Cardiac muscle cell (in vitro differentiated cells and primary cell): ENCODE measurements around the gene LIMS1. TPM values are rescaled to one million over a fixed set of nuclear protein-coding genes. Genes with fewer than 3 reads are reported as not detected.

ENCODE experiments used
- DNase-seq, 2 donors: peaks; one replicate each; pipeline versions ENCODE4 v3.0.0 to v3.0.0-alpha.2; 2010 to 2017; ENCODE audit warnings: low read depth in 1 of 2, low spot score in 1 of 2
- H3K27ac ChIP-seq: fragments of 200-600 bp; sonication (generic); 2 replicates; pipeline ENCODE4 v1.5.1; 2016
- H3K27me3 ChIP-seq: fragments of 200-600 bp; sonication (generic); 2 replicates; pipeline ENCODE4 v1.6.0; 2016; ENCODE audit warnings: control low read depth
- H3K36me3 ChIP-seq: fragments of 200-600 bp; sonication (generic); 2 replicates; pipeline ENCODE4 v1.5.1; 2016; ENCODE audit warnings: control low read depth
- H3K4me1 ChIP-seq: fragments of 200-600 bp; sonication (generic); 2 replicates; pipeline ENCODE4 v1.8.1; 2017; ENCODE audit warnings: low read depth, mild to moderate bottlenecking, mixed run types
- H3K4me3 ChIP-seq: fragments of 200-600 bp; sonication (generic); 2 replicates; pipeline ENCODE4 v1.5.1; 2016; ENCODE audit warnings: mild to moderate bottlenecking
- H3K9me3 ChIP-seq: fragments of 200-600 bp; sonication (generic); 2 replicates; pipeline ENCODE4 v1.5.1; 2017; ENCODE audit warnings: low read depth, mild to moderate bottlenecking, control low read depth
- polyA plus RNA-seq: library from polyadenylated mRNA; unstranded; fragments of >200 nt; fragmentation: Nextera tagmentation; extraction: Ambion mirVana; gene quantifications from 2 replicates; pipeline ENCODE4 v1.2.1, GENCODE V29; 2016
- total RNA-seq: library from RNA; depleted of rRNA; stranded (reverse); fragments of >200 nt; gene quantifications from 2 replicates; pipeline ENCODE4 v1.2.3, GENCODE V29; 2016
- TF ChIP-seq, protein P1 (sequence below): IDR thresholded peaks from 2 replicates; pipeline ENCODE4 v1.5.1; 2012; ENCODE audit warnings: low read depth, mild to moderate bottlenecking, low read length

The LIMS1 gene
- total and polyA plus RNA-seq, 2 experiments from 2014 or later = 29.8 to 56.8 TPM

GRCh38 chr2:108615480-108616090 is 81.3 kb downstream of the LIMS1 start:
- Histone ChIP-seq H3K27ac (peak overlapping the region; percentile 40), H3K36me3 (no peaks in the 10 kb centered on the region)
- peak in 1 of 2 donors; percentile 61 for DNase-seq

GRCh38 chr2:108616318-108616717 is 82.0 kb downstream of the LIMS1 start:
- no peak for DNase-seq
- Histone ChIP-seq H3K9me3 (no peaks in the 10 kb centered on the region), H3K27ac (no peak overlapping the region), H3K4me1 (peaks cover 49% of the 10 kb centered on the region), H3K4me3 (no peak overlapping the region), H3K36me3 (no peaks in the 10 kb centered on the region), H3K27me3 (no peaks in the 10 kb centered on the region)
- TF ChIP-seq, protein P1, sequence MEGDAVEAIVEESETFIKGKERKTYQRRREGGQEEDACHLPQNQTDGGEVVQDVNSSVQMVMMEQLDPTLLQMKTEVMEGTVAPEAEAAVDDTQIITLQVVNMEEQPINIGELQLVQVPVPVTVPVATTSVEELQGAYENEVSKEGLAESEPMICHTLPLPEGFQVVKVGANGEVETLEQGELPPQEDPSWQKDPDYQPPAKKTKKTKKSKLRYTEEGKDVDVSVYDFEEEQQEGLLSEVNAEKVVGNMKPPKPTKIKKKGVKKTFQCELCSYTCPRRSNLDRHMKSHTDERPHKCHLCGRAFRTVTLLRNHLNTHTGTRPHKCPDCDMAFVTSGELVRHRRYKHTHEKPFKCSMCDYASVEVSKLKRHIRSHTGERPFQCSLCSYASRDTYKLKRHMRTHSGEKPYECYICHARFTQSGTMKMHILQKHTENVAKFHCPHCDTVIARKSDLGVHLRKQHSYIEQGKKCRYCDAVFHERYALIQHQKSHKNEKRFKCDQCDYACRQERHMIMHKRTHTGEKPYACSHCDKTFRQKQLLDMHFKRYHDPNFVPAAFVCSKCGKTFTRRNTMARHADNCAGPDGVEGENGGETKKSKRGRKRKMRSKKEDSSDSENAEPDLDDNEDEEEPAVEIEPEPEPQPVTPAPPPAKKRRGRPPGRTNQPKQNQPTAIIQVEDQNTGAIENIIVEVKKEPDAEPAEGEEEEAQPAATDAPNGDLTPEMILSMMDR = no peak

More at GRCh38 chr2:108615480-108616090, 81.3 kb downstream of the LIMS1 start:
- TF ChIP-seq, protein P1 = no peak
- Histone ChIP-seq H3K4me3 (no peak overlapping the region), H3K27me3 (no peaks in the 10 kb centered on the region), H3K4me1 (peaks cover 49% of the 10 kb centered on the region), H3K9me3 (no peaks in the 10 kb centered on the region)

DNA sequence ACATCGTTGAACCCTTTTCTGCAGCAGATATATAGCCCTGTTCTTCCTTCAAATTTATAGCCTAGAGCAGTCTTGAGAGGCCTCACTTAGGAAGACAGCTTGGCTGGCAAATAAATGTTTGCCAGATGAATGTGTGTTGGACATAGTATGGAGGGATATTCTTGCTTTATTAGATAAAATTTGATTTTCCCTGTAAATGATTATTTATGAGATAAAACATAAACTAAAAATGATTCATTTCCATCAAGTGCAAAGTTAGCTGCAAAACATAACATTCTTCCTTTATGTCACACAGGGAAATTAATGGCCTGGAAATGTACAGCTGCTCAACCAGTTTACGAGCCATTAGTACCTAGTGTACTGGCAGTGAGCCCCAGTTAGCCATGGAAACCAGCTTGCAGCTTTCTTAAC is 82.5 kb downstream of the LIMS1 start:
- no peak overlapping the region for H3K4me3 ChIP-seq
- H3K4me1 ChIP-seq = peaks cover 51% of the 10 kb centered on the region
- DNase-seq = no peak
- TF ChIP-seq, protein P1 = no peak
- no peaks in the 10 kb centered on the region for H3K36me3 ChIP-seq
- H3K27me3 ChIP-seq = no peaks in the 10 kb centered on the region
- no peaks in the 10 kb centered on the region for H3K9me3 ChIP-seq
- no peak overlapping the region for H3K27ac ChIP-seq

DNA sequence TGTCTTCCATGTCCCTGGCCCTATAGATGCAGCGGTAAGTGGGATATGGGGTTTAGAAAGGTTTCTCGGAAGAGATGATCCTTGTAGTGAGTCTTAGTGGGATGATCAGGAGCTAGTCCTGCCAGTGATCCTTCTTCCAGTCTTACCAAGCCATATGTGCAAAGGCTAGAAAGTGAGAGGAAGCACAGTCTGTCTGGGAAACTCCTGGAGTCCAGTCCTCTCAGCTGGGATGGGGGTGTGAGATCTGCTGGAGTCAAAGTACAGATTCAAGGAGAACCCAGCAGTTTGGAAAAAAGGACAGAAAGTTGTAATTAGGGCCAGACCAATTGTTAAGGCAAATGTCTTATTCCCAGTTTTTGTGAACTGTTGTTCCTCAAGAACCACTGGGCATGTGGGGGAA is 83.3 kb downstream of the LIMS1 start:
- H3K27ac ChIP-seq = no peak overlapping the region

DNA sequence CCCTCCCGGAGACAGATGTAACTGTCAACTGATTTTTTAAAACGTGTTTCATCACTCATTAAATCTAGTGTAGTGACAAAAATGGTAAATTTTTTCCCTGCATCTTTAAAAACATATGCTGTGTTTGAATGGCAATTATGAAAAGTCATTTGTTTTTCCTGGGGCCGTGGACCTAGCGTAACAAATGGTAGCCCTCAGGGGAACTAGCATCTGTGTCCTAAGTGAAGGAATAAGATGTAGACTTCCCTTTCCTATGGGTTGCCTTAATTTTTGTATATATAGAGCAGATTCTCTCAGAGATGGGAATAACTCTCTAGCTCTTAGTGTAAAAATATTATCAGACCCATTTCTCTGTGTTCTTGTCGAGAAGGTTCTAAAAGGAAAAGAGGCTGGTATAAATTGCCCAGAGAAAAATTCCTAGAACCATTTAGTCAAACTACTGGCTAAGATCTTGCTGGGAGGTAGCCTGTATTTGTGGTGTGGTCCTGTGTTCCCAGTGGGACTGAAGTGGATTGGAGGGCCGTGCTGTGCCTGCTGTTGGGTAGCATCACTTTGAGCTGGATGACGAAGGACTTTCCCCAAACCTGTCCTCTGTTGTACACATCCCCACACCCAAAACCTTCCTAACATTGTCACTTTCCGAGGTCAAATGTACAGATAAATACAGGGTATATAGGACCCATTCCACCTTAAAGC is 85.8 kb downstream of the LIMS1 start:
- Histone ChIP-seq H3K9me3 (no peaks in the 10 kb centered on the region), H3K27ac (no peak overlapping the region), H3K36me3 (no peaks in the 10 kb centered on the region), H3K4me1 (peaks cover 36% of the 10 kb centered on the region), H3K27me3 (no peaks in the 10 kb centered on the region), H3K4me3 (no peak overlapping the region)
- TF ChIP-seq, protein P1 = no peak
- DNase-seq = no peak

More for the DNA sequence above, 83.3 kb downstream of the LIMS1 start:
- DNase-seq = no peak
- Histone ChIP-seq H3K4me1 (peaks cover 50% of the 10 kb centered on the region), H3K9me3 (no peaks in the 10 kb centered on the region), H3K4me3 (no peak overlapping the region), H3K27me3 (no peaks in the 10 kb centered on the region), H3K36me3 (no peaks in the 10 kb centered on the region)
- TF ChIP-seq, protein P1 = no peak
